PC-3 (cell line): Measurements from ENCODE around the gene SOX6. TPM values are rescaled to one million over a fixed set of nuclear protein-coding genes. Genes with fewer than 3 reads are reported as not detected.
"Not testable (repeated sequence)": the region's sequence is repeated elsewhere in the genome, so short reads cannot be mapped to it uniquely, and the experiment has no call there.

ENCODE experiments used
- ATAC-seq: fragments of 200-7000 bp; cut with Tn5 transposase; 2 replicates; pipeline ENCODE4 v1.9.1; 2020; ENCODE audit warnings: mild to moderate bottlenecking, moderate library complexity
- BruUV-seq: library from RNA; stranded (reverse); fragments of 400-500 nt; replicated peaks from 2 replicates; lab custom pipeline; 2021; lab: Mats Ljungman, UMichigan
- CTCF ChIA-PET: fragments of 300-600 bp; sonication (Branson Sonifier 250); formaldehyde crosslinking; loops from one replicate; lab custom pipeline; 2022; ENCODE audit warnings: antibody characterized with exemption; lab: Charles Lee
- POLR2A ChIA-PET: fragments of 300-600 bp; sonication (Branson Sonifier 250); formaldehyde crosslinking; loops from one replicate; lab custom pipeline; 2022; ENCODE audit warnings: antibody characterized with exemption; ENCODE audit not compliant: unreplicated experiment; lab: Charles Lee
- DNase-seq: peaks from one replicate; pipeline ENCODE4 v3.0.0-alpha.2; 2015
- H2AFZ ChIP-seq: fragments of 300-600 bp; sonication (generic); 2 replicates; pipeline ENCODE4 v1.6.0; 2016; ENCODE audit warnings: antibody characterized with exemption, low read length
- H3F3A ChIP-seq: fragments of 300-600 bp; sonication (generic); one replicate; pipeline ENCODE4 v1.6.0; 2017; ENCODE audit warnings: antibody characterized with exemption, low read length, control low read depth, mild to moderate bottlenecking; ENCODE audit not compliant: unreplicated experiment
- H3K27ac ChIP-seq: fragments of 300-600 bp; sonication (generic); 2 replicates; pipeline ENCODE4 v1.5.1; 2016; ENCODE audit warnings: mild to moderate bottlenecking, low read length
- H3K27me3 ChIP-seq: fragments of 300-600 bp; sonication (generic); 2 replicates; pipeline ENCODE4 v1.6.1; 2016; ENCODE audit warnings: low read length, mixed read lengths
- H3K36me3 ChIP-seq: fragments of 300-600 bp; sonication (generic); 2 replicates; pipeline ENCODE4 v1.6.1; 2016; ENCODE audit warnings: low read depth, mixed run types, low read length, mixed read lengths
- H3K4me1 ChIP-seq: fragments of 300-600 bp; sonication (generic); 2 replicates; pipeline ENCODE4 v1.5.1; 2016; ENCODE audit warnings: low read length; ENCODE audit not compliant: insufficient read depth
- H3K4me2 ChIP-seq: fragments of 300-600 bp; sonication (generic); 2 replicates; pipeline ENCODE4 v1.6.0; 2016; ENCODE audit warnings: low read length
- H3K4me3 ChIP-seq: fragments of 300-600 bp; sonication (generic); 2 replicates; pipeline ENCODE4 v1.5.1; 2016; ENCODE audit warnings: mild to moderate bottlenecking, low read length, mixed read lengths
- H3K79me2 ChIP-seq: fragments of 300-600 bp; sonication (generic); 2 replicates; pipeline ENCODE4 v1.6.1; 2017; ENCODE audit warnings: low read length, mixed read lengths
- H3K9ac ChIP-seq: fragments of 300-600 bp; sonication (generic); 2 replicates; pipeline ENCODE4 v1.6.0; 2016; ENCODE audit warnings: mild to moderate bottlenecking, low read length
- H3K9me2 ChIP-seq: fragments of 300-600 bp; sonication (generic); replicated peaks from 2 replicates; pipeline ENCODE4 v1.6.1; 2016; ENCODE audit warnings: mixed run types, low read length, mixed read lengths
- H3K9me3 ChIP-seq: fragments of 300-600 bp; sonication (generic); 2 replicates; pipeline ENCODE4 v1.6.1; 2016; ENCODE audit warnings: low read length, mixed read lengths
- H4K20me1 ChIP-seq: fragments of 300-600 bp; sonication (generic); 2 replicates; pipeline ENCODE4 v1.6.1; 2016; ENCODE audit warnings: low read length, mixed read lengths
- CTCF ChIP-seq: fragments of 300-600 bp; sonication (generic); conservative IDR thresholded peaks from 2 replicates; pipeline ENCODE4 v1.5.1; 2017; ENCODE audit warnings: antibody characterized with exemption, low read depth, mild to moderate bottlenecking, low read length
- EZH2 ChIP-seq: fragments of 300-600 bp; sonication (generic); IDR thresholded peaks from one replicate; pipeline ENCODE4 v1.6.1; 2017; ENCODE audit warnings: antibody characterized with exemption, mild to moderate bottlenecking, low read length; ENCODE audit not compliant: unreplicated experiment
- EZH2phosphoT487 ChIP-seq: fragments of 300-600 bp; sonication (generic); IDR thresholded peaks from 2 replicates; pipeline ENCODE4 v1.6.1; 2018; ENCODE audit warnings: mild to moderate bottlenecking, antibody characterized with exemption, low read length, borderline replicate concordance
- intact Hi-C: fragments of 100-400 bp; cut with micrococcal nuclease; formaldehyde crosslinking; loops from 2 replicates; pipeline ENCODE4 v1.9.0; 2023
- total RNA-seq: library from RNA; depleted of rRNA; stranded (reverse); fragments of >200 nt; gene quantifications from 2 replicates; pipeline ENCODE4 v1.2.3, GENCODE V29; 2014

SOX6 gene
- total RNA-seq, 1 experiment from 2014 or later = not detected

- Histone ChIP-seq H3K9me3 (no peaks in the 10 kb centered on the region), H3K79me2 (no peaks in the 10 kb centered on the region), H3F3A (no peaks in the 10 kb centered on the region), H3K27me3 (no peaks in the 10 kb centered on the region), H2AFZ (no peak overlapping the region), H3K4me3 (no peak overlapping the region), H3K4me2 (no peak overlapping the region), H3K9ac (no peak overlapping the region), H4K20me1 (no peaks in the 10 kb centered on the region), H3K36me3 (no peaks in the 10 kb centered on the region), H3K27ac (no peak overlapping the region), H3K9me2 (no peaks in the 10 kb centered on the region), H3K4me1 (no peaks in the 10 kb centered on the region)
- BruUV-seq = no TSS peak
- DNase-seq = no peak
- no peak for TF ChIP-seq CTCF
- TF ChIP-seq EZH2 = no peak
- TF ChIP-seq EZH2phosphoT487 = no peak
- CTCF ChIA-PET = no interaction called here
- intact Hi-C loops = no loop called here
- ATAC-seq = no peak
- POLR2A ChIA-PET = no interaction called here
Measured at GRCh38 chr11:15927196-15927863, 429.0 kb downstream of the SOX6 start.

GRCh38 chr11:15926071-15926470 is 430.3 kb downstream of the SOX6 start:
- H2AFZ ChIP-seq = no peak overlapping the region
- TF ChIP-seq EZH2 = no peak
- no peak for TF ChIP-seq EZH2phosphoT487
- no peak for TF ChIP-seq CTCF
- H3K36me3 ChIP-seq = no peaks in the 10 kb centered on the region
- ChIA-PET POLR2A (no interaction called here), CTCF (no interaction called here)
- no peak overlapping the region for H3K9ac ChIP-seq
- intact Hi-C loops = no loop called here
- BruUV-seq = no TSS peak
- H4K20me1 ChIP-seq = no peaks in the 10 kb centered on the region
- no peaks in the 10 kb centered on the region for H3K79me2 ChIP-seq
- no peaks in the 10 kb centered on the region for H3K9me2 ChIP-seq
- ATAC-seq (no peak), DNase-seq (no peak)
- no peaks in the 10 kb centered on the region for H3F3A ChIP-seq
- H3K4me1 ChIP-seq = no peaks in the 10 kb centered on the region
- no peak overlapping the region for H3K4me2 ChIP-seq
- no peaks in the 10 kb centered on the region for H3K9me3 ChIP-seq
- no peak overlapping the region for H3K4me3 ChIP-seq
- H3K27ac ChIP-seq = no peak overlapping the region
- no peaks in the 10 kb centered on the region for H3K27me3 ChIP-seq

GRCh38 chr11:15923183-15923582 is 433.2 kb downstream of the SOX6 start:
- H3K4me2 ChIP-seq = no peak overlapping the region
- H4K20me1 ChIP-seq = no peaks in the 10 kb centered on the region
- ATAC-seq (no peak), DNase-seq (no peak)
- CTCF ChIA-PET = no interaction called here
- BruUV-seq = no TSS peak
- no peaks in the 10 kb centered on the region for H3K79me2 ChIP-seq
- H3K9ac ChIP-seq = no peak overlapping the region
- no peaks in the 10 kb centered on the region for H3K4me1 ChIP-seq
- no peaks in the 10 kb centered on the region for H3K36me3 ChIP-seq
- intact Hi-C loops = no loop called here
- H3K27ac ChIP-seq = no peak overlapping the region
- H3K4me3 ChIP-seq = no peak overlapping the region
- H3K9me3 ChIP-seq = no peaks in the 10 kb centered on the region
- TF ChIP-seq EZH2phosphoT487 = no peak
- TF ChIP-seq CTCF = no peak
- no peak for TF ChIP-seq EZH2
- H3K9me2 ChIP-seq = no peaks in the 10 kb centered on the region
- H3F3A ChIP-seq = no peaks in the 10 kb centered on the region
- H3K27me3 ChIP-seq = no peaks in the 10 kb centered on the region
- POLR2A ChIA-PET = no interaction called here
- no peak overlapping the region for H2AFZ ChIP-seq

GRCh38 chr11:15922745-15923144 is 433.6 kb downstream of the SOX6 start:
- CTCF ChIA-PET, POLR2A ChIA-PET, H3K36me3 ChIP-seq, H3K4me1 ChIP-seq, H3K4me3 ChIP-seq, H3K9me3 ChIP-seq, H3K27ac ChIP-seq, H3K9ac ChIP-seq, H3K79me2 ChIP-seq, ATAC-seq, H2AFZ ChIP-seq, H3K4me2 ChIP-seq, H3K9me2 ChIP-seq, intact Hi-C loops, H4K20me1 ChIP-seq, H3K27me3 ChIP-seq, BruUV-seq, H3F3A ChIP-seq, DNase-seq: not testable (repeated sequence)
